A172 (cell line): Measurements from ENCODE around the gene LARP6. TPM values are rescaled to one million over a fixed set of nuclear protein-coding genes. Genes with fewer than 3 reads are reported as not detected.

Experiments
- DNase-seq: peaks from one replicate; pipeline ENCODE4 v3.0.0-alpha.2; 2015; ENCODE audit warnings: low spot score
- total RNA-seq: library from RNA; depleted of rRNA; stranded (reverse); fragments of >200 nt; shearing (Covaris generic); gene quantifications from 2 replicates; pipeline ENCODE4 v1.2.3, GENCODE V29; 2014; rRNA removed

The LARP6 gene
- total RNA-seq, 1 experiment from 2014 or later, result 63.4 TPM

- DNase-seq, result no peak
These were observed 57.2 kb downstream of the LARP6 start for GRCh38 chr15:70796516-70797310.

DNA sequence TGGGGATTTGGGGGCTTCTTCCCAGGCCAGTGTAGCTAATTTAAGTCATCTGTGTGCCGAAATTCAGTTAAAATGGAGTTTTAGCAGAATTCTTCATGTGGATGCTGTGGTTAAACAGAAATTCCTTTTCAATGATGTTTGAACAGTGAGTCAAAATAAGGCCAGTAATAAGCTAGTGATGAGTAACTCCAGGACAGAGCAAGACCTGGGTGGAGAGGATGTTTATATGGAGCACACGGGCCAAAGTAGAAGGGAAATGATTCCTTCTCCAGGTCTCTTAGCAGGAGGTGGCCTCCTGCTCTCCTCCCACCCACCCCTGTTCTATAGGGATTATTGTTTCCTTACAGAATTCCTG is 58.7 kb downstream of the LARP6 start:
- DNase-seq, result peak; percentile 89

DNA sequence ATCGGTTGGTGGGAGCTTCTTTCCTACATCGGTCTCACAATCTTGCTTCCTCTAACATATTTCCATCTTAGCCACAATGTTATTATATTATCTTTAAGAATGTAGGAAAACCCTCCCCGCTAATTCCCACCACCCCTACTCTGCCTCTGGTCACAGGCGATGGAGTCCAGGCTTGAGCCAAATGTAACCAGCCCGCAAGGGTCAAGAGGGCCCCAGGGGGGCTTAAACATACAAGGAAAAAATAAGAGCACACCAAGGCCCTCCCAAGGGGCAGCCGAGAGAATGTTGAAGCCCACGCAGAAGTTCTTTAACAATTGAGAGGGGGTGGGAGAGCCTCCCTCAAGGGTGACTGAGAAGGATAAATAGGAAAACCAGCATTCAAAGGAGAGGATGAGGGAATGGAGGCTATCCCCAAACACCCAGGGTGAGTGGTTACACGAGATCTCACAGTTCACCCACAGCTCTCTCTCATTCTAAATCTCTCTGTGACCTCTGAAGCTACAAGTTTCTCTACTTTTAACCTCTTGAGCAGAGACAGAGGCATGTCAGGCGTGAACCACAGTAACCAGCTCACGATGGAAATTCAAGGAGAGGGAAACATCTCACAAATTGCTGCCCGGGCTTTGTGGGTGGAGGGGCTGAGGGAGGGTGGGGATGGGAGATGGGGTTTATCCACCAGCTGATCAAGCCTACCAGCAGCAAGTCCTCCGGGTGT is 59.2 kb downstream of the LARP6 start:
- peak; percentile 28 for DNase-seq

GRCh38 chr15:70793694-70794093 is 60.3 kb downstream of the LARP6 start:
- no peak for DNase-seq

DNA sequence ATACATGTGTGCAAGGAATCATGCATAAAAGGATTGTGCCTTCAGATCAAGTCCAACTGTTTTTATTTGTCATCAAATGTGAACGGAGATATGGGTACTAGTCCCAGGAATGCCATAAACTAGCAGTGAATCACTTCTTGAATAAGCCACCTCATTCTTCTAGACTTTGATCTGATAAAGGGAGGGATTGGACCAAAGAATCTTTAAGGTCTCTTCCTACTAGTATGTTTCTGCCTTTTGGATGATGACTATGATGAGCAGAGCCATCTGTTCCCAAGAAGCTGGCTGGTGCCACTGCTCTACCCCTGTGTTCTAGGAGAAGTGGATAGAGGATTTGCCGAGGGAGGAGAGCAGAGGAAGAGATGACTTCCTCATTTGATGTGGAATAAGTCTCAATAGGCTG is 61.8 kb downstream of the LARP6 start:
- DNase-seq, result peak; percentile 79

DNA sequence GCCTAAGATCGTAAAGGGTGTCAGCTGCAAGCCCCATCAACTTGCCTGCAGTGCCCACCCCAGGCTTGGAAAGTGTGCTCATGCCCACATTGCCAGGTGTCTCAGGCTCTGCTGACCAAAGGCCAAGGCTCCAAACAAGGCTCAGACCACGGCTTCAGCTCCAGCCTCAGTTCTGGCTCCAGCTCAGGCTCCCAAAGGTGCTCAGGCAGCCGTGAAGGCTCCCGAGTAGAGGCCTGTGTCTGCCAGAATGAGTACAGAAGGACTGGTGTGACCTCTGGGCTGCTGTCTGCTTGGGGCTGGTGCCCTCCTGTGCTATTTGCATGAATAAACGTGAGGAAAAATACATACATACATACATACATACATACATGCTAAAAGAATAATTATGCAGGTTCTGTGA is 62.7 kb downstream of the LARP6 start:
- no peak for DNase-seq

DNA sequence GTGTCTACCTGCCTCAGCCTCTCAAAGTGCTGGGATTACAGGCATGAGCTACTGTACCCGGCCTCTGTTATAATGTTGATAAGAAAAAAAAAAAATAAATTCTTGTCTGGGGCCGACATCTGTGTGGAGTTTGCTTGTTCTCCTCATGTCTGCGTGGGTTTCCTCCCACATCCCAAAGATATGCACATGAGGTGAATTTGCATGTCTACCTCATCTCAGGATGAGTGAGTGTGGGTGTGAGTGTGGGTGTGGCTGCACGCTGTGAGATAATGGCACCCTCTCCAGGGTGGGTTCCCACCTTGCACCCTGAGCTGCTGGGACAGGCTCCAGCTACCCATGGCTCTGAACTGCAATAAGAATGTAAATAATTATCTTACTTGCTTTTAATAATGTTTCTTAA is 64.7 kb downstream of the LARP6 start:
- DNase-seq, result no peak

DNA sequence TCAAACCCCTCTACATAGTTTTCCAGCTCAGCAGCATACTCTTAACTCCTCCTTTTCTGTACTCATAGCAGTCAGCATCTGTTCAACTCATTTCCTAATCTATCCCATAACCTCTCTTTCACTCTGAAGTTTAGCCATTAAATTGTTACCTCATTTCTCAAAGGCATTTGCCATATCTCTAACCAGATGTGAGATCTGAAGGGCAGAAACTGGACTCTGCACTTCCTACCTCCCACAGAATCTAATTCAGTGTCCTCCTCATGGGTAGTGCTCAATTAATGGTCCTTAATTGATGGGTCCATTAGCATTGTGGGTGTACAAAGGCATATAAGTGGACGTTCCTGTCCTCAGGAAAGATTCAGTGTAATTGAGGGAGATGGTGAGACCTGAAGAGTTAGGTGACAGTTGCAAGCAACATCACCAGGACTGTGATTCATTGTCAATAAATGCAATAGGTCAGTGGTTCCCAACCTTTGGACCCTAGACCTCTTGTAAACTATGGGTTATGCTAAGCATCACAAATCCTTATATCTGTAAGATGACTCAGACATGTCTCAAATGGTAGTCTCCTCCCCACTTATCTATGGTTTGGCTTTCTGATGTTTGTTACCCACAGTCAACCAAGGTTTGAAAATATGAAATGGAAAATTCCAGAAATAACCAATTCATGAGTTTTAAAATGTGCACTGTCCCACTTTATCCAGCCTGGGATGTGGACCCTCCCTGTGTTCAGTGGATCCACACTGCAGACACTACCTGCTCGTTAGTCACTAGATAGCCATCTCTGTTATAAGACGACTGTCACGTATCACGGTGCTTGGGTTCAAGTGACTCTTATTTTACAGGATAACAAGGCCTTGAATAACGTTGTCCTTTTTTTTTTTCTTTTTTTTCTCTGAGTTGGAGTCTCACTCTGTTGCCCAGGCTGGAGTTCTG is 65.6 kb downstream of the LARP6 start:
- peak; percentile 42 for DNase-seq

DNA sequence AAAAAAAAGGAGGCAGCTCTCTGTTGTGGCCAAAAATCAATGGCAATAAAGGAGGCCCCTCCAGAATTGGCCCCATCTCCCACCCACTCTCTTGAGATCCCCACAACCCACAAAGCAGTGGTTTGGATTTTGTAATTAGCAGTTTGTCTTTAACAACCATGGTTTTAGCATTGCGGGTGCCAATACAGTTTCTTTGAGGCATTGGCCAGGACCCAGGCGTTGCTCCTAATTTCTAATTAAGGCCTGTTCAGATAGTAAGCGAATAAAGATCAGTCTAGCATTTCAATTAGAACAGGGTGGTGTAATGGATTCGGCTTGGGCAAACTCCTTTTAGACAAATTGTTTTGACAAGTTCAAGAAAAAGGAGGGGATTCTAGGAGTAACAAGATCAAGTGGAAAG is 67.0 kb downstream of the LARP6 start:
- no peak for DNase-seq

DNA sequence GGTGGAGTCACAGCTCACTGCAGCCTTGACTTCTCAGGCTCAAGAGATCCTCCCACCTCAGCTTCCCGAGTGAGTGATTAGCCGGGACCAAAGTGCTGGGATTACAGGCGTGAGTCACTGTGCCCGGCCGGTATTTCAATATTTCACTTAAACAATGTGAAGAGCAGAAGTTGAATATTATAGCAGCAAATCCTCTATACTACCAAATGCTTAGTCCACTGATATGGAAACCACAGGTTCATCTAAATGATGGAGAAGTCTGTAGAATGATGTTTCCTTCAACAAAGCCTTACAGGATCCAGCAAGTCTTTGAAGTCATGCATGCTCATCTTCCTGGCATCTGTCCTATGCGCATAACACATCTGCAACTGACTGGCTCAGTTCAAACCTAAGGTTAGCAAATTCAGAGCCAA is 70.3 kb downstream of the LARP6 start:
- peak; percentile 61 for DNase-seq

DNA sequence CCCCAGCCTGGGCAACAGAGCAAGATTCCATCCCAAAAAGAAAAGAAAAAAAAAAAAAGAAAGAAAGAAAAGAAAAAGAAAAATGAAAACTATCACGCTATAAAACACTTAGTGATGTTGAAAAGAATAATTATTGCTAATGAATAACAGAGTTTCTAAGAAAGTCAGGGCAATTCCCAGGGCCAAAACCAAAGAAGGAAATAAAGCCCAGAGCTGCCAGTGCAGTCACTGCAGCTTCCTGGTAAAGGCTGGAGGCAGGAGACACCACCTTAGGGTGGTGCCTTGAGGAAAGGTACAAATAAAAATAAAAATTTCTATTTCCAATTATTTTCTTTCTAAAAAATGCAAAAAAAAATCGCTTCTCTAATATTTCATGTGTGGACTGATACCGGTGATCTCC is 70.9 kb downstream of the LARP6 start:
- no peak for DNase-seq

- no peak for DNase-seq
These were observed 72.7 kb downstream of the LARP6 start for GRCh38 chr15:70781236-70781635.

Other genes with a start within 250 kb of the LARP6 start
- gene UACA, start 90.6 kb downstream of the LARP6 start, total RNA-seq, result 16.8 and 18.6 TPM in 2 replicates
- gene THAP10, start 38.3 kb upstream of the LARP6 start, total RNA-seq, result 4.5 and 11.0 TPM in 2 replicates
- gene LRRC49, start 38.7 kb upstream of the LARP6 start, total RNA-seq, result 14.2 and 16.4 TPM in 2 replicates